Thyroid gland (tissue), 4 donors: ENCODE results near the gene RNF217. TPM values are rescaled to one million over a fixed set of nuclear protein-coding genes. Genes with fewer than 3 reads are reported as not detected.

ENCODE experiments used
- DNase-seq, 2 donors: peaks; one replicate each; pipeline ENCODE4 v3.0.0-alpha.2; 2019
- H3K27ac ChIP-seq, 3 donors: fragments of 200-600 bp; sonication (generic); 1 replicate in 2 of 3; 2 replicates in 1 of 3; pipeline ENCODE4 v1.5.1; 2016 to 2019; ENCODE audit warnings: mild to moderate bottlenecking in 1 of 3, moderate library complexity in 1 of 3
- H3K27me3 ChIP-seq: fragments of 200-600 bp; sonication (generic); one replicate; pipeline ENCODE4 v1.5.1; 2019
- H3K36me3 ChIP-seq, 2 donors: fragments of 200-600 bp; sonication (generic); one replicate each; pipeline ENCODE4 v1.5.1; 2016 to 2019
- H3K4me1 ChIP-seq, 2 donors: fragments of 200-600 bp; sonication (generic); one replicate each; pipeline ENCODE4 v1.5.1; 2017 to 2019
- H3K4me3 ChIP-seq, 3 donors: fragments of 200-600 bp; sonication (generic); replicated peaks in 1 of 3; 1 replicate in 2 of 3; 2 replicates in 1 of 3; pipeline ENCODE4 v1.5.1; 2016; ENCODE audit warnings: mild to moderate bottlenecking in 1 of 3
- H3K9me3 ChIP-seq: fragments of 200-600 bp; sonication (generic); one replicate; pipeline ENCODE4 v1.5.1; 2017
- CTCF ChIP-seq, 6 experiments: fragments of 200-600 bp in 3 of 6; fragments of 450-650 bp in 3 of 6; sonication (generic) in 3 of 6; IDR thresholded peaks; one replicate each; pipeline ENCODE4 v1.5.1; 2016 to 2019; ENCODE audit warnings: antibody characterized with exemption in 6 of 6, mild to moderate bottlenecking in 2 of 6, inconsistent platforms in 1 of 6, moderate library complexity in 1 of 6
- POLR2A ChIP-seq, 2 donors: fragments of 450-650 bp; IDR thresholded peaks; one replicate each; pipeline ENCODE4 v1.6.1; 2017; ENCODE audit warnings: antibody characterized with exemption in 2 of 2, mild to moderate bottlenecking in 2 of 2, moderate library complexity in 1 of 2
- WGBS, 2 donors: methylation state at CpG; one replicate each; pipeline ENCODE4 v1.1.5; 2017; 5-methylcytosine and 5-hydroxymethylcytosine counted together
- intact Hi-C: fragments of 100-400 bp; cut with DNase I; formaldehyde crosslinking; loops from one replicate; pipeline ENCODE4 v1.15.1; 2023
- total RNA-seq, 4 donors: library from RNA; depleted of rRNA; stranded (reverse); fragments of >200 nt; gene quantifications; one replicate each; pipeline ENCODE4 v1.2.3, GENCODE V29; 2016

RNF217 gene
- total RNA-seq, 4 donors from 2014 or later = 29.0 to 53.7 (median 31.0) TPM

- Histone ChIP-seq H3K36me3 (no peaks in the 10 kb centered on the region), H3K4me1 (peaks cover 29 to 32% of the 10 kb centered on the region in 2 donors), H3K27me3 (no peaks in the 10 kb centered on the region), H3K4me3 (no peak overlapping the region), H3K27ac (no peak overlapping the region), H3K9me3 (no peaks in the 10 kb centered on the region)
- TF ChIP-seq POLR2A (IDR thresholded peaks at IDR 0.05) = no peak
- TF ChIP-seq CTCF (IDR thresholded peaks at IDR 0.05) = no peak
- WGBS, 2 donors = 92 to 98% methylated on average over 1 of the region's 1 CpG
- no peak for DNase-seq
- intact Hi-C loops = no loop called here
Observed at GRCh38 chr6:124967444-124967843, 5.2 kb downstream of the RNF217 start.

- WGBS, 2 donors = 43 to 51% methylated on average over 1 of the region's 1 CpG
- no peaks in the 10 kb centered on the region for H3K36me3 ChIP-seq
- H3K4me3 ChIP-seq = no peak overlapping the region
- no peak for DNase-seq
- no peak for TF ChIP-seq POLR2A (IDR thresholded peaks at IDR 0.05)
- no peak for TF ChIP-seq CTCF (IDR thresholded peaks at IDR 0.05)
- H3K27ac ChIP-seq = no peak overlapping the region
- no peaks in the 10 kb centered on the region for H3K27me3 ChIP-seq
- peaks cover 29 to 32% of the 10 kb centered on the region in 2 donors for H3K4me1 ChIP-seq
- intact Hi-C loops = no loop called here
- no peaks in the 10 kb centered on the region for H3K9me3 ChIP-seq
Observed at GRCh38 chr6:124968401-124968800, 6.2 kb downstream of the RNF217 start.

- Histone ChIP-seq H3K27ac (no peak overlapping the region), H3K4me1 (peaks cover 22 to 28% of the 10 kb centered on the region in 2 donors)
- intact Hi-C loops = no loop called here
Observed at GRCh38 chr6:124970243-124970642, 8.0 kb downstream of the RNF217 start.

DNA sequence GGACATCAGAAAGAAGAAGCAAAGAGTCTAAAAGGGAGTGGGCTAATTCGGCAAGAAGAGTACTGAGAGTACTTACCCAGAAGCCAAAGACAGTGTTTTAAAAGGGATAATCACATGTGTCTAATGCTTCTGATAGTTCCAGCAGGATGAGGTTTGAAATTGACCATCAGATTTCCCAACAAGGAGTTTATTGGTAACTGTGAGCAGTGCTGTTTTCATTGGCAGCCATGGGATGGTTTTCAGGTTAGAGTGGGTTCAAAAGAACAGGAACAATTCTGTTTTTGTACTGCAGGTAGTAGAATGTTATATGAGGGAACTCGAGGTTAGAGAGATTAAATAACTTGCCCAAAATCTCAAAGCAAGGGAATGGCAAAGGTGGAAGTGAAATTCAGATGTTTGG lies 8.5 kb downstream of the RNF217 start:
- no peak for DNase-seq
- WGBS, 2 donors = 88 to 91% methylated on average over 2 of the region's 2 CpGs
- Histone ChIP-seq H3K27me3 (no peaks in the 10 kb centered on the region), H3K27ac (no peak overlapping the region), H3K9me3 (no peaks in the 10 kb centered on the region), H3K4me1 (peaks cover 17 to 23% of the 10 kb centered on the region in 2 donors), H3K36me3 (no peaks in the 10 kb centered on the region), H3K4me3 (no peak overlapping the region)
- TF ChIP-seq POLR2A (IDR thresholded peaks at IDR 0.05) = no peak
- TF ChIP-seq CTCF (IDR thresholded peaks at IDR 0.05) = no peak
- intact Hi-C loops = no loop called here

More at GRCh38 chr6:124970243-124970642, 8.0 kb downstream of the RNF217 start:
- 91 to 94% methylated on average over 5 of the region's 5 CpGs for WGBS, 2 donors
- Histone ChIP-seq H3K4me3 (no peak overlapping the region), H3K9me3 (no peaks in the 10 kb centered on the region), H3K36me3 (no peaks in the 10 kb centered on the region), H3K27me3 (no peaks in the 10 kb centered on the region)
- no peak for DNase-seq
- TF ChIP-seq POLR2A (IDR thresholded peaks at IDR 0.05) (no peak), CTCF (IDR thresholded peaks at IDR 0.05) (no peak)

- no peak overlapping the region for H3K4me3 ChIP-seq
- intact Hi-C loops = no loop called here
- TF ChIP-seq CTCF (IDR thresholded peaks at IDR 0.05) (no peak), POLR2A (IDR thresholded peaks at IDR 0.05) (no peak)
- WGBS, 2 donors = 90 to 92% methylated on average over 6 of the region's 6 CpGs
- peaks cover 2 to 7% of the 10 kb centered on the region in 2 donors for H3K4me1 ChIP-seq
- peaks cover 8 to 10% of the 10 kb centered on the region in 2 donors for H3K36me3 ChIP-seq
- DNase-seq = no peak
- H3K9me3 ChIP-seq = no peaks in the 10 kb centered on the region
- no peaks in the 10 kb centered on the region for H3K27me3 ChIP-seq
- H3K27ac ChIP-seq = no peak overlapping the region
Observed at GRCh38 chr6:124973780-124974179, 11.5 kb downstream of the RNF217 start.
